EH (cell line): ENCODE data around the gene ECM2.
"Not testable (repeated sequence)": the region's sequence is repeated elsewhere in the genome, so short reads cannot be mapped to it uniquely, and the experiment has no call there.

ENCODE experiments used
- DNase-seq: peaks from one replicate; pipeline ENCODE4 v3.0.0-alpha.2; 2015; ENCODE audit warnings: low read depth

The ECM2 gene

GRCh38 chr9:92535940-92536850 lies at the start of gene ECM2:
Gene ECM2 (minus strand): TSS chr9:92535990. CDS start chr9:92522866, 13,124 bp downstream.
- peak; percentile 69 for DNase-seq

- DNase-seq = no peak
These were observed 40.4 kb upstream of the ECM2 start for GRCh38 chr9:92576175-92576574.

- DNase-seq = not testable (repeated sequence)
These were observed 37.8 kb upstream of the ECM2 start for GRCh38 chr9:92573612-92574011.

GRCh38 chr9:92571871-92572270 lies 36.1 kb upstream of the ECM2 start:
- DNase-seq = not testable (repeated sequence)

- DNase-seq = peak; percentile 15
These were observed 29.2 kb upstream of the ECM2 start for GRCh38 chr9:92564982-92565381.

- DNase-seq = peak; percentile 25
These were observed 28.7 kb upstream of the ECM2 start for GRCh38 chr9:92564504-92564903.

- DNase-seq = no peak
These were observed 27.6 kb upstream of the ECM2 start for GRCh38 chr9:92563116-92564100.

- peak; percentile 82 for DNase-seq
These were observed 26.7 kb upstream of the ECM2 start for GRCh38 chr9:92562461-92562967.

GRCh38 chr9:92561374-92562330 lies 25.9 kb upstream of the ECM2 start:
- DNase-seq = peak; percentile 56

GRCh38 chr9:92558612-92559374 lies 23.0 kb upstream of the ECM2 start:
- no peak for DNase-seq

- DNase-seq = peak; percentile 39
These were observed 15.0 kb upstream of the ECM2 start for GRCh38 chr9:92550765-92551164.

- DNase-seq = peak; percentile 70
These were observed 11.6 kb upstream of the ECM2 start for GRCh38 chr9:92547356-92547755.

GRCh38 chr9:92545002-92545510 lies 9.3 kb upstream of the ECM2 start:
- no peak for DNase-seq

- DNase-seq = peak; percentile 20
These were observed 8.2 kb upstream of the ECM2 start for GRCh38 chr9:92543972-92544371.

- peak; percentile 89 for DNase-seq
These were observed 2.8 kb upstream of the ECM2 start for GRCh38 chr9:92538541-92538940.

GRCh38 chr9:92534674-92535073 lies 1.1 kb downstream of the ECM2 start:
- no peak for DNase-seq

GRCh38 chr9:92534204-92534603 lies 1.6 kb downstream of the ECM2 start:
- DNase-seq = no peak

- no peak for DNase-seq
These were observed 4.9 kb downstream of the ECM2 start for GRCh38 chr9:92530893-92531292.

- no peak for DNase-seq
These were observed 6.7 kb downstream of the ECM2 start for GRCh38 chr9:92529124-92529523.

- no peak for DNase-seq
These were observed 7.3 kb downstream of the ECM2 start for GRCh38 chr9:92528522-92528849.
